ENCODE data around the gene NIPAL3.

- TF ChIP-seq POLR2A (IDR thresholded peaks at IDR 0.05): no peak
- no peak for TF ChIP-seq CTCF (IDR thresholded peaks at IDR 0.05 in 4 of 5, conservative IDR thresholded peaks at IDR 0.05 in 1 of 5)
These were observed 27.9 kb upstream of the NIPAL3 start for GRCh38 chr1:24387636-24388175.
